Measurements from ENCODE around the gene FAM177A1.

DNA sequence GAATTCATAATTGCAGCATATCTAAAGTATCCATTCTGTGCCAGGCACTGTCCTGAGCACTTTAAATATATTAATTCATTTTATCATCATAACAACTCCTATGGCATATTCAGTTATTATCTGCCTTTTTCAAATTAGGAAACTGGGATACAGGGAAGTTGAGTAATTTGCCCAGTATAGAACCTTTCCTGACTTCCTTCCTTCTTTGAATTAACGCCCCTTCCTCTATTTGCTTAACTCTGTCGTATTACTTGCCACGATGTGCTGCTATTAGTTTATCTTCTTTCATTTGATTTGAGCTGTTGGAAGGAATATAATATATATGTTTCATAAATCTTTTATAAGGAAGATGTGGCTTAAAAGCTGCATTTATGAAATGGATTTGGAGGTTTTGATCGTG, 25.4 kb upstream of the FAM177A1 start:
- TF ChIP-seq, protein P1, sequence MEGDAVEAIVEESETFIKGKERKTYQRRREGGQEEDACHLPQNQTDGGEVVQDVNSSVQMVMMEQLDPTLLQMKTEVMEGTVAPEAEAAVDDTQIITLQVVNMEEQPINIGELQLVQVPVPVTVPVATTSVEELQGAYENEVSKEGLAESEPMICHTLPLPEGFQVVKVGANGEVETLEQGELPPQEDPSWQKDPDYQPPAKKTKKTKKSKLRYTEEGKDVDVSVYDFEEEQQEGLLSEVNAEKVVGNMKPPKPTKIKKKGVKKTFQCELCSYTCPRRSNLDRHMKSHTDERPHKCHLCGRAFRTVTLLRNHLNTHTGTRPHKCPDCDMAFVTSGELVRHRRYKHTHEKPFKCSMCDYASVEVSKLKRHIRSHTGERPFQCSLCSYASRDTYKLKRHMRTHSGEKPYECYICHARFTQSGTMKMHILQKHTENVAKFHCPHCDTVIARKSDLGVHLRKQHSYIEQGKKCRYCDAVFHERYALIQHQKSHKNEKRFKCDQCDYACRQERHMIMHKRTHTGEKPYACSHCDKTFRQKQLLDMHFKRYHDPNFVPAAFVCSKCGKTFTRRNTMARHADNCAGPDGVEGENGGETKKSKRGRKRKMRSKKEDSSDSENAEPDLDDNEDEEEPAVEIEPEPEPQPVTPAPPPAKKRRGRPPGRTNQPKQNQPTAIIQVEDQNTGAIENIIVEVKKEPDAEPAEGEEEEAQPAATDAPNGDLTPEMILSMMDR (conservative IDR thresholded peaks at IDR 0.05 in 1 of 2, IDR thresholded peaks at IDR 0.05 in 1 of 2; ENCODE audit: low read depth in 1 of 2, low read length in 2 of 2) = no peak
- no peak for TF ChIP-seq EZH2 (IDR thresholded peaks at IDR 0.05; ENCODE audit: low read length, missing control alignments)

Data from fibroblast of lung (primary cell).